Fibroblast of skin of left biceps (primary cell): ENCODE results near the gene GUK1.
"Not testable (repeated sequence)": the region's sequence is repeated elsewhere in the genome, so short reads cannot be mapped to it uniquely, and the experiment has no call there.

ENCODE experiments used
- DNase-seq, 2 experiments: peaks; one replicate each; pipeline ENCODE4 v3.0.0-alpha.2; 2013; ENCODE audit warnings: low read depth in 2 of 2

The GUK1 gene

GRCh38 chr1:228104526-228105269 is 35.4 kb upstream of the GUK1 start:
- DNase-seq, result no peak

- DNase-seq, result no peak
Measured at GRCh38 chr1:228105270-228105995, 34.6 kb upstream of the GUK1 start.

- DNase-seq, result no peak
Measured at GRCh38 chr1:228105996-228106799, 33.9 kb upstream of the GUK1 start.

DNA sequence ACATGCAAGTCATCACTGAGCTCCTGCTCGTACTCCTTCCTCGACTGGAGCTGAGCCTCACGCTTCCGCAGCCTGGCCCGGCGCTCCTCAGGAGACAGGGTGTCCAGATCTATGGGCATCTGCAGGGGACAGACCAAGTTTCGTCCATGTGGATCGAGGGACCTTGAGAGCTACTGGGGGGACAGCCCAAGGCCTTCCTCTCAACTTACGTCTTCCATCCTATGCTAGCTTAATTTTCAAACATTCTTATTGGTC is 33.4 kb upstream of the GUK1 start:
- no peak for DNase-seq

DNA sequence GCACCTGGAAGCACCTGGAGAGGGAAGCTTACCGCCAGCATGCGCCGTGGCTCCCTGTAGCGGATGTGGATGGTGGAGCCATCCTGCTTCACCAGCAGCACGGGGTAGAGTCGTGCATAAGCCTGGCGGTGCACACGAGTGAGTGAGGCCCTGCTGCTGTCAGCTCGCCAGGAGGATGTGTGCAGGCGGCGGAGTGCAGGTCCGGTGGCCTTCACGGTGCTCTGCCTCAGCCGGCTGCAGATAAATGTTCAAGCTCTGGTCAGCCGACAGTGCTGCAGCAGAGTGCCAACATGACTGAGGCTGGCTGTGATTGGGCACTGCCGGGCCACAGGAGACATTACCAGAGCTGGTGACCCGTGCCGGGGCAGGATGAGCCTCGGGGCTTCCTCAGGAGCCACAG is 32.4 kb upstream of the GUK1 start:
- no peak for DNase-seq

DNA sequence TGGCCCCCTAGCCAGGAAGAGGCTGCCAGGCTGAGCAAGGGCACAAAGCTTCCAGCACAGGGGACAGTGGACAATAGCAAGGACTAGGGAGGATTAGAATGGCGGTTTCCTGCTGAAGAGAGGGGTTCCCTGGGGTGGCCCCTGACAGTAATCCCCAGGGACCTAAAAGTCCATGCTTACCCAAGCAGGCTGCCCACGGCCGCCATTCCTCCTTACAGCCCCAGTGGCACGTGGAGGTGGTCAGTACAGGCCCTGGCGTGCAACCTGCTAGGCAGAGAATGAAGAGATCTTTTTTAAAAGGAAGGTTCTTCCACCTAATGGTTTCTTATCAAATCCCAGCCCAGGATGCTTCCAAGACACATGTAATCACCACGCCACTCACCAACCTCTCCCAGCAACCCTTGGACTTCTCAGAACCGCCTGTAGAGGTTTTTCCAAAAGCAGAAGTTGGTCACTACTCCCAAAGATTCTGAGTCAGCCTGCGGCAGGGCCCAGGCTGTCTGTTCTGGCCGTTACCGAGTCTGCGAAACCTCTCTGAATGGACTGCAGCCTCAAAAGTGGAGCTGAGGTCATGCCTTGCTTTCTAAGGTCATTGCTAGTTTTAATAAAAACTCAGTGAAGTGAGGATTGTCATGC is 31.9 kb upstream of the GUK1 start:
- no peak for DNase-seq

- no peak for DNase-seq
Measured at GRCh38 chr1:228108742-228109072, 31.4 kb upstream of the GUK1 start.

GRCh38 chr1:228109073-228109961 is 30.8 kb upstream of the GUK1 start, which contains the start of gene MRPL55:
MRPL55 (minus strand) TSS chr1:228109299; CDS start chr1:228108260, 1,039 bp downstream.
- peak; percentile 82 to 84 for DNase-seq

DNA sequence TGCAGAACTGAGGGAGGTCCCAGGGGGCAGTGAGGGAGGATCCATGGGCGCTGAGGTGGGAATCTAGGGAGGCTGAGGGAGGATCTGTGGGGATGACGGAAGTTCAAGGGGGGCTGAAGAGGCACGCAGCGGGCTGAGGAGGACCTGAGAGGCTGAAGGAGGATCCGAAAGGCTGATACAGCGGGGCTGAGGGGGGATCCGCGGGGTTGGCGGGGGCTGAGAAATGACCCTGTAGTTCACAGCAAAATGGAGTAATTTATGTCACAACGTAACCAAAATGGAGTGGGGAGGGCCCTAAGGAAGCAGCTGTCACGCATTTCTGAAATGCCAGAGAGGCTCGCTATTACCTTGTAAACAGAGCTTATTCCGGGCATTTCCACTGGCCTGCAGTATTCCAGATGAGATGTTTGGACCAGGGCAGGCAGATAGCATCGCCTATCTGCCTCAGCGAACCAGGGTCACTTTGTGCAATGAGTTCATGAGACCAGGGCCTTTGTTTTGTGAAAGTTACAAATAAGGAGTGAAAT is 30.1 kb upstream of the GUK1 start:
- DNase-seq, result no peak

DNA sequence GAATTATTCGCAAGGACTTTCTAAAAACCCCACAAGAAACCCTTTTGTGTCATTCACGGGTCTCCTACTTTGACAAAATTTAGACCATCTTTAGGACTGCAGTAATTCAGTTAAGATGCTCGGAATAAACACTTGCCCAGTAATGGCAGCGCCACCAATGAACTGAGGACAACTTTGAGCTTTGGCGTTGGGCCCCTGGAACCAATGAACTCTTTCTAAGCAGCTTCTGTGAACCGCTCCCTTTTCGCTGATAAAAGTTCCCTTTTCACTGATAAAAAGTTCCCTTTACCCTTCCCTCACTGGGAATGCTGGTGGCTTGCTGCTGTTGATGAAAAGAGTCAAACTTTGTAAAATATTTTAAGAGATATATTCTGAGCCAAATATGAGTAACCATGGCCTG is 29.5 kb upstream of the GUK1 start:
- DNase-seq, result no peak

GRCh38 chr1:228111315-228111714 is 28.8 kb upstream of the GUK1 start:
- DNase-seq, result not testable (repeated sequence)

DNA sequence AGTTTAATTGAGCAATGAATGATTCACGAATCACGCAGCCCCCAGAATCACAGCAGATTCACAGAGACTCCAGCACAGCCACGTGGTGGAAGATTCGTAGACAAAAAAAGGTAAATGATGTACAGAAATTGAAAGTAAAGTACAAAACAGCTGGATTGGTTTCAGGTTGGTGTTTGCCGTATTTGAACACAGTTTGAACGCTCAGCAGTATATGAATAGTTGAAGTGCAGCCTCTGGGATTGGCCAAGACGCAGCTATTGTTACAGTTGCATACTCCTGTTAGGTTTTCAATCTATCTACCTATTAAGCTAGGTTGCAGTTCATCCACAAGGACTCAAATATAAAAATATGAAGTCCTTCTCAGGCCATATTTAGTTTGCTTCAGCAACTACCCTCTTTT is 27.9 kb upstream of the GUK1 start:
- no peak for DNase-seq

- DNase-seq, result no peak
Measured at GRCh38 chr1:228112617-228113016, 27.5 kb upstream of the GUK1 start.

- no peak for DNase-seq
Measured at GRCh38 chr1:228114827-228115226, 25.3 kb upstream of the GUK1 start.

GRCh38 chr1:228117335-228117734 is 22.7 kb upstream of the GUK1 start:
- DNase-seq, result no peak

GRCh38 chr1:228118040-228118439 is 22.0 kb upstream of the GUK1 start:
- DNase-seq, result no peak

- DNase-seq, result no peak
Measured at GRCh38 chr1:228120351-228120750, 19.7 kb upstream of the GUK1 start.

DNA sequence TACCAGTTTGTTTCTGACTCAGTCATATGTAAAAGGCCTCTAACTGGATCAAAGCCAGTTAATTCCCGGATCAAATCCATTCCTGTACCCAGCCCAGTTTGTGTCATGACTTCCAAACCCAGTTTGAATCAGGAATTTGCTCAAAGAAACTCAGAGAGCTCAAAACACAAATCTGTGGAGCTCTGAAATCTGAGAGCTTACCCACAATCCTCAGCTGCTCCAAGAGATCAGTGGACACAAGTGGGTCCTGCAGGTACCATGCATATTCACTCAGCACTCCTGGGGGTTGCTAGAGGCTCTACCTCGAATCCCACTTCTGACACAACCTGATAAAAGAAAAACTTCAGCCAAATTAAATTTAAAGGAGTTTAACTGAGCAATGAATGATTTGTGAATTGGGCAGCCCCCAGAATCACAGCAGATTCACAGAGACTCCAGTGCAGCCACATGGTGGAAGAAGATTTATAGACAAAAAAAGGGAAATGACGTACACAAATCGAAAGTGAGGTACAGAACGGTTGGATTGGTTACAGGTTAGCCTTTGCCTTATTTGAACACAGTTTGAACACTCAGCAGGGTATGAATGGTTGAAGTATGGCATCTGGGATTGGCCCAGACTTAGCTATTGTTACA is 19.1 kb upstream of the GUK1 start:
- DNase-seq, result no peak

- no peak for DNase-seq
Measured at GRCh38 chr1:228122921-228123441, 17.1 kb upstream of the GUK1 start.

GRCh38 chr1:228123505-228123904 is 16.6 kb upstream of the GUK1 start:
- DNase-seq, result no peak
